SK-N-MC (cell line): ENCODE measurements around the gene KDM4B.

Source experiments
- EZH2 ChIP-seq: fragments of 200-600 bp; sonication (generic); IDR thresholded peaks from one replicate; pipeline ENCODE4 v1.6.1; 2017; ENCODE audit warnings: antibody characterized with exemption
- FOXP2 ChIP-seq: optimal IDR thresholded peaks from 2 replicates; pipeline ENCODE3; 2011; ENCODE audit warnings: mild to moderate bottlenecking, moderate library complexity; ENCODE audit not compliant: insufficient read depth; ENCODE audit errors: extremely low read length, control extremely low read depth
- POLR2AphosphoS5 ChIP-seq: IDR thresholded peaks from 2 replicates; pipeline ENCODE4 v1.6.1; 2012; ENCODE audit warnings: mild to moderate bottlenecking, low read depth, low read length, borderline replicate concordance

DNA sequence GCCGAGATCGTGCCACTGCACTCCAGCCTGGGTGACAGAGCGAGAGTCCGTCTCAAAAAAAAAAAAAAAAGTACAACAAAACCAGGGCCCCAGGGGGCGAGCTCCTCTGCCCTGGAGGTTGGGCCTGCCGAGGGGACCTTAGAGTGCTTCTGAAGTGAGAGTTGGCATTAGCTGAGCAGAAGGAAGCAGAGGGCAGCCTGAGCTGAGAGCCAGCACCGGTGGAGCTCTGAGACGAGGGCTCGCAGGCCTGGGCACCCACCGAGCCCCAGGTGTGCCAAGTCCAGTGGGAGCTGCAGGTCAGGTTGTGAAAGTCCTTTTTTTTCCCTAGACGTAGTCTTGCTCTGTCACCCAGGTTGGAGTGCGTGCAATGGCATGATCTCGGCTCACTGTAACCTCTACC is 46.0 kb downstream of the KDM4B start:
- TF ChIP-seq POLR2AphosphoS5 = no peak
- TF ChIP-seq EZH2 = no peak
- no peak for TF ChIP-seq FOXP2
